Loucy (cell line): ENCODE measurements around the gene PATL2.
"Not testable (repeated sequence)": the region's sequence is repeated elsewhere in the genome, so short reads cannot be mapped to it uniquely, and the experiment has no call there.

Experiments used
- H2AFZ ChIP-seq: fragments of 200-600 bp; sonication (generic); 2 replicates; pipeline ENCODE4 v1.6.0; 2016; ENCODE audit warnings: antibody characterized with exemption, mild to moderate bottlenecking, low read length, moderate library complexity
- H3F3A ChIP-seq: fragments of 200-600 bp; 2 replicates; pipeline ENCODE4 v1.6.0; 2016; ENCODE audit warnings: antibody characterized with exemption, low read depth, mild to moderate bottlenecking
- H3K27me3 ChIP-seq: fragments of 200-600 bp; sonication (generic); 2 replicates; pipeline ENCODE4 v1.6.1; 2014; ENCODE audit warnings: low read length, mild to moderate bottlenecking; ENCODE audit not compliant: insufficient read depth, poor library complexity, severe bottlenecking
- H3K36me3 ChIP-seq: fragments of 200-600 bp; sonication (generic); 2 replicates; pipeline ENCODE4 v1.6.1; 2016; ENCODE audit warnings: low read length; ENCODE audit not compliant: insufficient read depth
- H3K4me1 ChIP-seq: fragments of 200-600 bp; sonication (generic); 2 replicates; pipeline ENCODE4 v1.5.1; 2014; ENCODE audit warnings: low read length, mild to moderate bottlenecking; ENCODE audit not compliant: insufficient read depth, poor library complexity, severe bottlenecking
- H3K4me2 ChIP-seq: fragments of 200-600 bp; sonication (generic); 2 replicates; pipeline ENCODE4 v1.6.0; 2014; ENCODE audit warnings: antibody characterized with exemption, low read length, low read depth, mild to moderate bottlenecking; ENCODE audit not compliant: poor library complexity, severe bottlenecking
- H3K4me3 ChIP-seq: fragments of 200-600 bp; sonication (generic); 2 replicates; pipeline ENCODE4 v1.5.1; 2014; ENCODE audit warnings: low read length, mild to moderate bottlenecking, mixed read lengths; ENCODE audit not compliant: poor library complexity, severe bottlenecking
- H3K79me2 ChIP-seq: fragments of 200-600 bp; sonication (generic); 2 replicates; pipeline ENCODE4 v1.6.1; 2014; ENCODE audit warnings: low read length; ENCODE audit not compliant: insufficient read depth
- H3K9ac ChIP-seq: fragments of 200-600 bp; sonication (generic); 2 replicates; pipeline ENCODE4 v1.6.0; 2014; ENCODE audit warnings: mild to moderate bottlenecking, low read depth, low read length, moderate library complexity; ENCODE audit not compliant: poor library complexity, severe bottlenecking
- H3K9me2 ChIP-seq: fragments of 200-600 bp; sonication (generic); replicated peaks from 2 replicates; pipeline ENCODE4 v1.6.1; 2016; ENCODE audit warnings: low read depth, low read length, mixed read lengths
- H3K9me3 ChIP-seq: fragments of 200-600 bp; sonication (generic); 2 replicates; pipeline ENCODE4 v1.6.1; 2014; ENCODE audit warnings: mild to moderate bottlenecking, antibody characterized with exemption, low read length, low read depth; ENCODE audit not compliant: insufficient read depth
- H4K20me1 ChIP-seq: fragments of 200-600 bp; sonication (generic); 2 replicates; pipeline ENCODE4 v1.6.0; 2014; ENCODE audit warnings: antibody characterized with exemption, low read length, mild to moderate bottlenecking; ENCODE audit not compliant: insufficient read depth, poor library complexity, severe bottlenecking
- CTCF ChIP-seq: fragments of 200-600 bp; sonication (generic); conservative IDR thresholded peaks from 2 replicates; pipeline ENCODE4 v1.5.1; 2014; ENCODE audit warnings: mild to moderate bottlenecking, antibody characterized with exemption, low read length
- EZH2phosphoT487 ChIP-seq: fragments of 200-600 bp; IDR thresholded peaks from 2 replicates; pipeline ENCODE4 v1.6.1; 2018; ENCODE audit warnings: antibody characterized with exemption, mild to moderate bottlenecking, moderate library complexity, borderline replicate concordance

Gene PATL2

GRCh38 chr15:44722011-44722410 lies 10.9 kb upstream of the PATL2 start:
- Histone ChIP-seq H3K4me1 (peaks cover 48% of the 10 kb centered on the region), H3K4me3 (no peak overlapping the region), H2AFZ (no peak overlapping the region), H3K4me2 (no peak overlapping the region), H3K9ac (no peak overlapping the region), H3K79me2 (peaks cover 20% of the 10 kb centered on the region), H3K36me3 (peaks cover 19% of the 10 kb centered on the region), H4K20me1 (peaks cover 15% of the 10 kb centered on the region), H3K27me3 (no peaks in the 10 kb centered on the region), H3K9me3 (no peaks in the 10 kb centered on the region), H3F3A (peaks cover 31% of the 10 kb centered on the region), H3K9me2 (no peaks in the 10 kb centered on the region)
- no peak for TF ChIP-seq EZH2phosphoT487
- no peak for TF ChIP-seq CTCF

DNA sequence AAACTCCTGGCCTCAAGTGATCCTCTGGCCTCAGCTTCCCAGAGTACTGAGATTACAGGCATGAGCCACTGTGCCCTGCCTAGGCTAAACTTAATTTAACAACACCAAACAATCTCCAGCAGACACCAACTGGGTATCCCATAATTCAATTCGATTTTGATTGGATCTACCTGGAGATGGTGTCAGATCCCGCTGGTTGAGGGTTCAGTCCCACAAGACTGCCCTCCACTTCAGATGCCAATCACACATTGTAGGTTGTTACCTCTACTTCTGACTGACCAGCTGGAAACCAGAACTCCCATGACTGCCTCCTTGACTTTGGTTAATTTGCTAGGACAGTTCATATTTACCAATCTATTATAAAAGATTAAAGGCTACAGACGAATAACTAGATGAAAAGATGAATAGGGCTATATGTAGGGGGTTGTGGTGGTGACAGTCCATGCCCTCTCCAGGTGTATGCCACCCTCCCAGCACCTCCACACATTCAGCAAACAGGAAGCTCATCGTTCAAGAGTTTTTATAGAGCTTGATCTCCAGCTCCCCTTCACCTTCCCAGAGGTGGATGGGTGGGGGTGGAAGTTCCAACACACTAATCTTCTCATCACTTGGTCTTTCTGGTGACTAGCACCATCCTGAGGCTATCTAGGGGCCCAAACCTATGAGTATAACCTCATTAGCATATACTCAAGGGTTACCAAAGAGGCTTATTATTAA lies 9.5 kb upstream of the PATL2 start:
- TF ChIP-seq CTCF (no peak), EZH2phosphoT487 (no peak)
- peaks cover 34% of the 10 kb centered on the region for H3K79me2 ChIP-seq
- no peaks in the 10 kb centered on the region for H3K27me3 ChIP-seq
- peaks cover 27% of the 10 kb centered on the region for H3F3A ChIP-seq
- no peaks in the 10 kb centered on the region for H3K9me3 ChIP-seq
- H4K20me1 ChIP-seq: peaks cover 29% of the 10 kb centered on the region
- no peak overlapping the region for H3K4me3 ChIP-seq
- no peak overlapping the region for H3K9ac ChIP-seq
- no peaks in the 10 kb centered on the region for H3K9me2 ChIP-seq
- peaks cover 33% of the 10 kb centered on the region for H3K36me3 ChIP-seq
- H3K4me2 ChIP-seq: no peak overlapping the region
- H3K4me1 ChIP-seq: peaks cover 47% of the 10 kb centered on the region
- no peak overlapping the region for H2AFZ ChIP-seq

DNA sequence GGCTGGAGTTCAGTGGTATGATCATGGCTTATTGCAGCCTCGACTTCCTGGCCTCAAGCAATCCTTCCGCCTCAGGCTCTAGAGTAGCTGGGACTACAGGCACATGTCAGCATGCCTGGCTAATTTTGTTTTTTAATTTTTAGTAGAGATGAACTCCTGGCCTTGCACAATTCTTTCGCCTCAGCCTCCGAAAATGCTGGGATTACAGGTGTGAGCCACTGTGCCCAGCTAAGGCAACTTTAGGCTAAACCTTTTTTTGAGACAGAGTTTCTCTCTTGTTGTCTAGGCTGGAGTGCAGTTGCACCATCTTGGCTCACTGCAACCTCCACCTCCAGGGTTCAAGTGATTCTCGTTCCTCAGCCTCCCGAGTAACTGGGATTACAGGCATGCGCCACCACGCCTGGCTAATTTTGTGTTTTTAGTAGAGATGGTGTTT lies 8.9 kb upstream of the PATL2 start:
- Histone ChIP-seq H3K4me1 (peaks cover 49% of the 10 kb centered on the region), H4K20me1 (peaks cover 35% of the 10 kb centered on the region), H3F3A (peaks cover 27% of the 10 kb centered on the region), H3K36me3 (peaks cover 39% of the 10 kb centered on the region), H3K79me2 (peaks cover 35% of the 10 kb centered on the region)
- not testable (repeated sequence) for H3K4me2 ChIP-seq, H3K9ac ChIP-seq, H3K9me3 ChIP-seq, H2AFZ ChIP-seq, H3K9me2 ChIP-seq, H3K27me3 ChIP-seq, H3K4me3 ChIP-seq
